ENCODE measurements around the gene ABCD4. TPM values are rescaled to one million over a fixed set of nuclear protein-coding genes. Genes with fewer than 3 reads are reported as not detected.

The ABCD4 gene
- total and polyA plus RNA-seq, 2 of the 4 experiments (the other 2 are of a cell fraction) = 12.2 to 20.4 TPM

DNA sequence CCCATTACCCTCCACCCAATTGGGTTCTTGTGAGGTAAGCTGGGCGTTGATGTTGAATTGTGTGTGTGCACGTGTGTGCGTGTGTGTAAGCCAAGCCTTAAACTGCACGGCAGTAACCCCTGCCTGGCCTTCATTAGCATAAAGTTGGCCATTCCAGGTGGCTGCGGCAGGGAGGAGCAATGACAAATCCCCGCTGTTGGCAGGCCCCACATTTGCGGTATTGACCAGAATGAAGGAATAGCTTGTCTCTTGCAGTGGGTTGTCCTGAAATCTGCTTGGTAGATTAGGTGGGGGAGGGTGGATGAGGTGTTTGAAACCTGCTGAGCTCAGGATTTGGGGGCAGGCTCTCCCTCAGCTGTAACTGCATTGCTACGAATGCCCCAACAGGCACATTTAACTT is 56.2 kb downstream of the ABCD4 start:
- H2AK9ac ChIP-seq (replicated peaks; ENCODE audit: low read depth, low read length, poor library complexity) = no peak overlapping the region
- H3K18ac ChIP-seq (ENCODE audit: low read depth, low read length) = no peak overlapping the region
- H2AFZ ChIP-seq (replicated peaks; ENCODE audit: low read length, poor library complexity) = no peak overlapping the region
- no peak overlapping the region for H3K4ac ChIP-seq (ENCODE audit: low read depth, low read length)
- H3K14ac ChIP-seq (replicated peaks; ENCODE audit: low read depth, low read length) = no peak overlapping the region
- no peak overlapping the region for H4K5ac ChIP-seq (ENCODE audit: low read depth, low read length)
- H3K23ac ChIP-seq (ENCODE audit: low read depth, low read length) = no peak overlapping the region
- H2BK5ac ChIP-seq (ENCODE audit: low read depth, low read length, poor library complexity, severe bottlenecking) = no peak overlapping the region
- ChIA-PET POLR2A (ENCODE audit: unreplicated experiment) (interaction anchor here (0.6 kb wide), 1 partner anchor 14 kb away, joined by 3 read pairs; no protein-coding TSS in a partner anchor), CTCF (no interaction called here)
- H3K4me1 ChIP-seq (ENCODE audit: control insufficient read depth, insufficient read depth, low read length) = no peaks in the 10 kb centered on the region
- H3K36me3 ChIP-seq (ENCODE audit: control insufficient read depth, insufficient read depth, low read length) = no peaks in the 10 kb centered on the region
- peaks cover 13% of the 10 kb centered on the region for H4K20me1 ChIP-seq (ENCODE audit: insufficient read depth, low read length)
- no peaks in the 10 kb centered on the region for H3K9me1 ChIP-seq (ENCODE audit: insufficient read depth, low read length)
- intact Hi-C loops (cut with micrococcal nuclease) = no loop called here
- dilution Hi-C loops (cut with HindIII; ENCODE audit: low sequenced_read_pairs, unreplicated experiment) = no loop called here
- no CpG with 5 or more reads among the region's 8 CpGs for WGBS, 2 experiments (ENCODE audit: extremely low coverage in 2 of 2, insufficient read length in 1 of 2)
- DNase-seq (no peak), ATAC-seq (ENCODE audit: low read depth) (no peak)
- no peak overlapping the region for H3K4me3 ChIP-seq (ENCODE audit: insufficient read depth, low read depth, low read length)
- no peak overlapping the region for H2AK5ac ChIP-seq (ENCODE audit: low read depth, low read length)
- TF ChIP-seq, protein P1, sequence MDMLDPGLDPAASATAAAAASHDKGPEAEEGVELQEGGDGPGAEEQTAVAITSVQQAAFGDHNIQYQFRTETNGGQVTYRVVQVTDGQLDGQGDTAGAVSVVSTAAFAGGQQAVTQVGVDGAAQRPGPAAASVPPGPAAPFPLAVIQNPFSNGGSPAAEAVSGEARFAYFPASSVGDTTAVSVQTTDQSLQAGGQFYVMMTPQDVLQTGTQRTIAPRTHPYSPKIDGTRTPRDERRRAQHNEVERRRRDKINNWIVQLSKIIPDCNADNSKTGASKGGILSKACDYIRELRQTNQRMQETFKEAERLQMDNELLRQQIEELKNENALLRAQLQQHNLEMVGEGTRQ (IDR thresholded peaks at IDR 0.05; ENCODE audit: low read depth, low read length) = no peak
- TF ChIP-seq CEBPB (IDR thresholded peaks at IDR 0.05; ENCODE audit: low read depth, low read length) (no peak), BHLHE40 (IDR thresholded peaks at IDR 0.05; ENCODE audit: low read depth, low read length) (no peak)
- no peak overlapping the region for H2BK15ac ChIP-seq (ENCODE audit: low read depth, low read length)
- no TSS peak for BruUV-seq (replicated peaks)
- no peak overlapping the region for H3K56ac ChIP-seq (ENCODE audit: extremely low read depth, insufficient read depth, low read length)
- no peak overlapping the region for H2BK120ac ChIP-seq (ENCODE audit: low read depth, low read length)
- H2BK20ac ChIP-seq (ENCODE audit: low read depth, low read length) = no peak overlapping the region
- peaks cover 2% of the 10 kb centered on the region; the same call in 1 of the 2 replicates for H3K9me3 ChIP-seq (ENCODE audit: control insufficient read depth, insufficient read depth, low read length)
- H3K79me1 ChIP-seq (ENCODE audit: low read depth in 1 of 2, low read length in 2 of 2) = no peaks in the 10 kb centered on the region
- in situ Hi-C loops (cut with MboI; ENCODE audit: low sequenced_read_pairs) = no loop called here
- peaks cover 76% of the 10 kb centered on the region for H3K27me3 ChIP-seq (ENCODE audit: control insufficient read depth, insufficient read depth, low read length)
- no peak overlapping the region for H3K27ac ChIP-seq (ENCODE audit: insufficient read depth, low read length)
- no peak overlapping the region for H3K4me2 ChIP-seq (ENCODE audit: low read depth, low read length)
- no peak overlapping the region for H4K91ac ChIP-seq (ENCODE audit: insufficient read depth, low read depth, low read length)
- H4K8ac ChIP-seq (ENCODE audit: low read depth in 2 of 2, low read length in 2 of 2) = no peak overlapping the region
- H3K9ac ChIP-seq (ENCODE audit: low read depth, low read length) = no peak overlapping the region

All from IMR-90 (cell line).